Left forelimb (tissue), 1 donor: ENCODE results near the gene MID1IP1.

ENCODE experiments used
- DNase-seq: peaks from one replicate; pipeline ENCODE4 v3.0.0-alpha.2; 2018; ENCODE audit warnings: low spot score

The MID1IP1 gene

GRCh38 chrX:38816155-38816554 is 14.9 kb downstream of the MID1IP1 start:
- DNase-seq = no peak

- no peak for DNase-seq
Observed at GRCh38 chrX:38817004-38817703, 15.9 kb downstream of the MID1IP1 start.

GRCh38 chrX:38819163-38819562 is 17.9 kb downstream of the MID1IP1 start:
- DNase-seq = no peak

GRCh38 chrX:38819709-38820108 is 18.4 kb downstream of the MID1IP1 start:
- DNase-seq = no peak

GRCh38 chrX:38820751-38821150 is 19.5 kb downstream of the MID1IP1 start:
- DNase-seq = no peak

- DNase-seq = no peak
Observed at GRCh38 chrX:38824176-38824575, 22.9 kb downstream of the MID1IP1 start.

GRCh38 chrX:38831949-38832348 is 30.7 kb downstream of the MID1IP1 start:
- no peak for DNase-seq

GRCh38 chrX:38837389-38837788 is 36.1 kb downstream of the MID1IP1 start:
- no peak for DNase-seq

- no peak for DNase-seq
Observed at GRCh38 chrX:38839277-38839676, 38.0 kb downstream of the MID1IP1 start.

- no peak for DNase-seq
Observed at GRCh38 chrX:38839944-38840343, 38.7 kb downstream of the MID1IP1 start.

- DNase-seq = no peak
Observed at GRCh38 chrX:38841750-38842149, 40.5 kb downstream of the MID1IP1 start.

GRCh38 chrX:38845426-38845825 is 44.2 kb downstream of the MID1IP1 start:
- DNase-seq = no peak

- DNase-seq = no peak
Observed at GRCh38 chrX:38847206-38847902, 46.1 kb downstream of the MID1IP1 start.

GRCh38 chrX:38847903-38848230 is 46.6 kb downstream of the MID1IP1 start:
- DNase-seq = no peak

GRCh38 chrX:38848671-38849455 is 47.6 kb downstream of the MID1IP1 start:
- no peak for DNase-seq

- DNase-seq = no peak
Observed at GRCh38 chrX:38850807-38851544, 49.7 kb downstream of the MID1IP1 start.

- DNase-seq = no peak
Observed at GRCh38 chrX:38854305-38854704, 53.0 kb downstream of the MID1IP1 start.
